Psoas muscle (tissue), 8 donors: ENCODE data around the gene KLHL29. TPM values are rescaled to one million over a fixed set of nuclear protein-coding genes. Genes with fewer than 3 reads are reported as not detected.

Source experiments
- ATAC-seq, 4 donors: fragments of 200-7000 bp; cut with Tn5 transposase; one replicate each; pipeline ENCODE4 v1.9.1; 2020; ENCODE audit warnings: moderate library complexity in 3 of 4, mild to moderate bottlenecking in 2 of 4
- DNase-seq, 2 donors: peaks; one replicate each; pipeline ENCODE4 v3.0.0-alpha.2; 2020
- H3K27ac ChIP-seq: fragments of 200-600 bp; one replicate; pipeline ENCODE4 v1.8.0; 2022
- H3K27me3 ChIP-seq, 3 donors: fragments of 200-600 bp in 1 of 3; one replicate each; pipeline versions ENCODE4 v1.6.1 to v1.8.0; 2013 to 2022; ENCODE audit warnings: low read length in 2 of 3, mild to moderate bottlenecking in 2 of 3, moderate library complexity in 1 of 3; ENCODE audit not compliant: insufficient read depth in 3 of 3
- H3K36me3 ChIP-seq, 2 donors: fragments of 200-600 bp in 1 of 2; one replicate each; pipeline versions ENCODE4 v1.6.1 to v1.8.0; 2013 to 2022; ENCODE audit warnings: low read depth in 1 of 2, mild to moderate bottlenecking in 1 of 2, moderate library complexity in 1 of 2; ENCODE audit not compliant: insufficient read depth in 1 of 2
- H3K4me1 ChIP-seq: fragments of 200-600 bp; one replicate; pipeline ENCODE4 v1.8.0; 2022
- H3K4me3 ChIP-seq: fragments of 200-600 bp; one replicate; pipeline ENCODE4 v1.8.0; 2022; ENCODE audit warnings: mild to moderate bottlenecking
- H3K9me3 ChIP-seq: fragments of 200-600 bp; one replicate; pipeline ENCODE4 v1.8.0; 2022
- CTCF ChIP-seq: fragments of 200-600 bp; IDR thresholded peaks from one replicate; pipeline ENCODE4 v1.8.0; 2022; ENCODE audit warnings: antibody characterized with exemption
- WGBS, 3 donors: extraction: QIAGEN DNeasy Blood & Tissue Kit; methylation state at CpG; one replicate each; pipeline versions ENCODE4 v1.1.6 to v1.1.7; 2013; 5-methylcytosine and 5-hydroxymethylcytosine counted together
- intact Hi-C, 2 donors: fragments of 100-400 bp; cut with DNase I; formaldehyde crosslinking; loops; one replicate each; pipeline versions ENCODE4 v1.11.0 to v1.14.2; 2022
- polyA plus RNA-seq, 3 donors: library from polyadenylated mRNA; stranded (reverse); fragments of 200-250 nt; gene quantifications; one replicate each; pipeline ENCODE4 v1.2.3, GENCODE V29; 2013
- total RNA-seq, 4 donors: library from RNA; stranded (reverse); fragmentation: NEBNext Ultra II Directional in 2 of 4; extraction: Animal tissue kit (Norgen Biotek cat#: 25700) in 2 of 4; gene quantifications; one replicate each; pipeline versions ENCODE4 v1.2.1 to v1.2.4, GENCODE V29; 2021 to 2023
- donor health status: healthy with polysubstance abuse.
- donor health status: DM: no; HTN: no; CAD: no; lungs with moderate emphysema.
- donor health status: Bipolar disorder and iron deficiency.
- donor health status: healthy.
- donor health status: DM: yes; HTN: yes; CAD: no.
- donor health status: DM: no; HTN: no; CAD: no.
- donor health status: DM: no; HTN: no; CAD: no.
- donor health status: DM: yes; HTN: yes; CAD: no.

KLHL29 gene
- total and polyA plus RNA-seq, 7 donors = 4.4 to 14.1 (median 6.8) TPM

- H3K4me3 ChIP-seq = no peak overlapping the region
- H3K36me3 ChIP-seq = no peaks in the 10 kb centered on the region
- no peak for ATAC-seq
- H3K9me3 ChIP-seq = no peaks in the 10 kb centered on the region
- intact Hi-C loops = loop anchor here in 1 of 2 donors (5.0 kb wide), 1 partner anchor 34 kb away; no protein-coding TSS in a partner anchor
- H3K27ac ChIP-seq = no peak overlapping the region
- no peak for TF ChIP-seq CTCF
- no peak for DNase-seq
- H3K4me1 ChIP-seq = peaks cover 20% of the 10 kb centered on the region
- H3K27me3 ChIP-seq = no peaks in the 10 kb centered on the region
- whole genome bisulfite sequencing, 3 donors = 98% methylated on average over 11 of the region's 11 CpGs
Observed at GRCh38 chr2:23528690-23529089, 143.7 kb downstream of the KLHL29 start.

GRCh38 chr2:23529659-23530058 is 144.7 kb downstream of the KLHL29 start:
- DNase-seq = no peak
- WGBS, 3 donors = 97 to 98% (median 98%) methylated on average over 11 of the region's 11 CpGs
- TF ChIP-seq CTCF = no peak
- Histone ChIP-seq H3K4me3 (no peak overlapping the region), H3K9me3 (no peaks in the 10 kb centered on the region), H3K27me3 (no peaks in the 10 kb centered on the region), H3K4me1 (peaks cover 12% of the 10 kb centered on the region), H3K36me3 (no peaks in the 10 kb centered on the region), H3K27ac (no peak overlapping the region)
- no peak for ATAC-seq
- intact Hi-C loops = loop anchor here in 1 of 2 donors (5.0 kb wide), 1 partner anchor 33 kb away; no protein-coding TSS in a partner anchor

GRCh38 chr2:23530206-23530908 is 145.4 kb downstream of the KLHL29 start:
- no peak for DNase-seq
- no peak for ATAC-seq
- WGBS, 3 donors = 88 to 89% (median 88%) methylated on average over 12 of the region's 12 CpGs

GRCh38 chr2:23530909-23531276 is 145.9 kb downstream of the KLHL29 start:
- DNase-seq (no peak), ATAC-seq (no peak)
- H3K4me1 ChIP-seq = no peaks in the 10 kb centered on the region
- intact Hi-C loops = no loop called here
- no peak for TF ChIP-seq CTCF
- no peaks in the 10 kb centered on the region for H3K9me3 ChIP-seq
- no peaks in the 10 kb centered on the region for H3K36me3 ChIP-seq
- H3K27me3 ChIP-seq = no peaks in the 10 kb centered on the region
- H3K4me3 ChIP-seq = no peak overlapping the region
- H3K27ac ChIP-seq = no peak overlapping the region
- WGBS, 3 donors = 89 to 95% (median 92%) methylated on average over 5 of the region's 5 CpGs

More at GRCh38 chr2:23530206-23530908, 145.4 kb downstream of the KLHL29 start:
- intact Hi-C loops = no loop called here
- H3K36me3 ChIP-seq = no peaks in the 10 kb centered on the region
- peaks cover 5% of the 10 kb centered on the region for H3K4me1 ChIP-seq
- H3K9me3 ChIP-seq = no peaks in the 10 kb centered on the region
- TF ChIP-seq CTCF = no peak
- H3K4me3 ChIP-seq = no peak overlapping the region
- H3K27me3 ChIP-seq = no peaks in the 10 kb centered on the region
- H3K27ac ChIP-seq = no peak overlapping the region

- H3K27me3 ChIP-seq = no peaks in the 10 kb centered on the region
- H3K4me3 ChIP-seq = no peak overlapping the region
- no peaks in the 10 kb centered on the region for H3K4me1 ChIP-seq
- ATAC-seq (no peak), DNase-seq (no peak)
- H3K9me3 ChIP-seq = no peaks in the 10 kb centered on the region
- H3K36me3 ChIP-seq = no peaks in the 10 kb centered on the region
- WGBS, 3 donors = 93 to 96% (median 95%) methylated on average over 10 to 11 of the region's 11 CpGs
- TF ChIP-seq CTCF = no peak
- intact Hi-C loops = no loop called here
- H3K27ac ChIP-seq = no peak overlapping the region
Observed at GRCh38 chr2:23531280-23531679, 146.3 kb downstream of the KLHL29 start.
